ENCODE data around the gene PRPF38A. TPM values are rescaled to one million over a fixed set of nuclear protein-coding genes. Genes with fewer than 3 reads are reported as not detected.
A peak's percentile ranks its signal among the peaks of the same experiment; 100 is the strongest.
"Not testable (repeated sequence)": the region's sequence is repeated elsewhere in the genome, so short reads cannot be mapped to it uniquely, and the experiment has no call there.

The PRPF38A gene
- 10 to 100 TPM; 45.8 to 50.0 TPM for total RNA-seq
- long read RNA-seq, full-length matches to known transcripts = 23 of 32 reads
- long read RNA-seq, partial matches to known transcripts = 3 of 32 reads
- long read RNA-seq, other reads (novel, unspliced or antisense) = 6 of 32 reads

GRCh38 chr1:52404116-52404974, at the start of gene PRPF38A, which contains the start of gene ORC1:
PRPF38A (plus strand) TSS chr1:52404602; CDS start chr1:52404750, 148 bp downstream.
ORC1 (minus strand) TSS chr1:52404423; CDS start chr1:52402223, 2,200 bp downstream.
- DNase-seq = peak; percentile 98 to 100
- intact Hi-C loops (cut with DNase I, micrococcal nuclease) = no loop called here
- peak; percentile 93 for ATAC-seq

DNA sequence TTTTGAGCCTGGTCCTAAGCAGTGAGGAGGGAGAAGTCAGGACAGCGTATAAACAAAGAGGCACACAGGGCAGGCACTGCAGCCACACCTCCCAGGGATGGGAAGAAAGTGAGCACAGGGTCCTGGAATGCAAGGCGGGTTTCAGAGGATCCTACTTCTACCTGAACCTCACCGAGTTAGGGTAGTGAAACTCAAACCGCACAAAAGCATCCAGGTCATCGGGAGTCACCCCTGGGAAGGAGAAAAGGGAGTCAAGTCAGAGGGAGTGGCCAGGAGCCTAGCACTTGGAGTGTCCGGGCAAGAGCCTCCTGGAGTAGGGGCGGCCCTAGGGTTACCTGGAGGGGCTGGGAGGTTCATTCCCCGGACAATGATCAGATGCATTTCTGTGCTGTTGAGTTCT, 49.0 kb upstream of the PRPF38A start:
- intact Hi-C loops (cut with DNase I, micrococcal nuclease) = no loop called here
- ATAC-seq (no peak), DNase-seq (no peak)

GRCh38 chr1:52355847-52356505, 48.4 kb upstream of the PRPF38A start:
- intact Hi-C loops (cut with DNase I, micrococcal nuclease) = no loop called here

GRCh38 chr1:52356818-52357355, 47.5 kb upstream of the PRPF38A start:
- DNase-seq (no peak), ATAC-seq (no peak)
- intact Hi-C loops (cut with DNase I, micrococcal nuclease) = no loop called here

More at GRCh38 chr1:52355847-52356505, 48.4 kb upstream of the PRPF38A start:
- ATAC-seq (no peak), DNase-seq (no peak)

- intact Hi-C loops (cut with DNase I, micrococcal nuclease) = no loop called here
- ATAC-seq (no peak), DNase-seq (no peak)
These were observed 47.0 kb upstream of the PRPF38A start for GRCh38 chr1:52357397-52357796.

DNA sequence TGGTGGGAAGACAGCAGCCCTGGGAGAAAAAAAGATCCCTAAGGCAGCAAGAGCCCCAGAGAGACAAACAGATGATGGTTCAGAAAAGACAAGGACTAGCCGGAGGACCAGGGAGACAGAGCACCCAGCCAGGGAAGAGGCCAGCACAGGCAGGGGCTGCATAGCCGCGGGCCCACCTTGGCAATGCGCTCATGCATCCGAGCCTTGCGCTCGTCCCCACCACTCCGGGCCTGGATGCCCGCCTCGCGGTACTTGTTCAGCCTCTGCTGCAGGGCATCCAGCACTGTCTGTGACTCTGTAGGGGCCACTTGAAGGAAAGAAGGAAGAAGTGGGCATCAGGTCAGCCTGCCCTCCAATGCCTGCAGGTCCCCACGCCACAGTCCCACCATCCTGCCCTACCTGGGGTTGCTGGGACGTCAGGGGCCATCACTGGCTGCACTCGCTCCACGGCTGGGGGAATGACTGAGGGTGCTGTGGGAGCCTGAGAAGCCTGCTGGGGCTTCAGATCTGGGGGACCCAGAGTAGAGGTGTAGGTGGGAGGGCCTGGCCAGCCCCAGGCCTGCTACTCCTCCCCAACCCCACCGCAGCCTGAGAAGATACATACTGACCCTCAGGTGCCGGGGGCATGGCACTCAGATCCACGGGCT, 45.4 kb upstream of the PRPF38A start:
- ATAC-seq (no peak), DNase-seq (no peak)
- intact Hi-C loops (cut with DNase I, micrococcal nuclease) = no loop called here

- no peak for ATAC-seq
- DNase-seq = no peak
- intact Hi-C loops (cut with DNase I, micrococcal nuclease) = no loop called here
These were observed 44.5 kb upstream of the PRPF38A start for GRCh38 chr1:52359676-52360594.

GRCh38 chr1:52360595-52360968, 43.8 kb upstream of the PRPF38A start:
- intact Hi-C loops (cut with DNase I, micrococcal nuclease) = no loop called here
- DNase-seq (no peak), ATAC-seq (no peak)

- ATAC-seq = no peak
- intact Hi-C loops (cut with DNase I, micrococcal nuclease) = no loop called here
- DNase-seq = peak; percentile 39 to 44
These were observed 40.1 kb upstream of the PRPF38A start for GRCh38 chr1:52364235-52364839.

DNA sequence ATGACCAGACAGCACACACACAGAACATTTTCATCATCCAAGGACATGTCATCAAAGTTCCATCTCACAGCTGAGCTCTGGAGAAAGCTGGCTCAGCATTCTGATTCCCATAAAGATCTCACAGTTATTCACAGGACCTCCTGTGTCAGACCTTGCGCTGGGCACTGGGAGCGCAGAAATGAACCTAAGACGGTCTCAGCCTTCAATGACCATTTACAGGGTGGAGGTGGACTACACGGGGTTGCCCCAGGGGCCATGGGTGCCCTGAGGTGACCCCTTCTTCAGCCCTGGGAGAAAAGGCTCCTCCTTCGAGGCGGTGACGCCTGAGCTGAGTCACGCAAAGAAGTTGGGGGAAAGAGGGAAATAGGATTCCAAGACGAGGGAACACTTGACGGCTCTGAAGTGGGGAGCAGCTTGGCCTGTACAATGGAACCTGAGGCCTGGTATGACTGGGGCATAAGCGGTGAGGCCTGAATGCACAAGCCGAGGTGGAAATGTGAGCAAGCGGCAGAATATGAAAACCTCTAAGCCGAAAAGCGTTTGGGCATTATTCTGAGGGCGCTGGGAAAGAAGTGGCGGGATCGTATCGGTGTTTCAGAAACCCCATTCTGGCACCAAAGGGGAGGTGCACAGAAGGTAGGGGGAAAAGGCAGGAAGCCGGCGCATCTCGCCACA, 39.2 kb upstream of the PRPF38A start:
- ATAC-seq = peak; percentile 20
- intact Hi-C loops (cut with DNase I, micrococcal nuclease) = no loop called here

GRCh38 chr1:52365746-52366516, 38.5 kb upstream of the PRPF38A start, which contains the start of gene CC2D1B:
CC2D1B (minus strand) TSS chr1:52366205; CDS start chr1:52364620, 1,585 bp downstream.
- DNase-seq (peak; percentile 98 to 99), ATAC-seq (peak; percentile 88)
- intact Hi-C loops (cut with DNase I, micrococcal nuclease) = no loop called here

More for the DNA sequence above, 39.2 kb upstream of the PRPF38A start:
- peak; percentile 60 to 67 for DNase-seq

DNA sequence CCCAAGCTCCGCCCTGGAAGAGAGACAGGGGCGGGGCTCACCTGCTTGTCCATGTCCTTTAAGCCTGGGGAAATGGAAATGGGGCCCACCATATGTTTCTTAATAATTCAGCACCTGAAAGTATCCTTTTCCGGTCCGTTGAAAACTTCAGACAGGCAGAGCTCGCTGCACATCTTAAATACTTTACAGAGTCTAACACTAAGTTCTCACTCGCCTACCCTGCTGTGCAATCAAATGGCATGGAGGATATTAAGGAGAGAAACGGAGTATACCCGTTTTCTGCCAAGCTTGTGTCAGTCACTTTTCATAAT, 37.9 kb upstream of the PRPF38A start:
- ATAC-seq (no peak), DNase-seq (no peak)
- intact Hi-C loops (cut with DNase I, micrococcal nuclease) = no loop called here

DNA sequence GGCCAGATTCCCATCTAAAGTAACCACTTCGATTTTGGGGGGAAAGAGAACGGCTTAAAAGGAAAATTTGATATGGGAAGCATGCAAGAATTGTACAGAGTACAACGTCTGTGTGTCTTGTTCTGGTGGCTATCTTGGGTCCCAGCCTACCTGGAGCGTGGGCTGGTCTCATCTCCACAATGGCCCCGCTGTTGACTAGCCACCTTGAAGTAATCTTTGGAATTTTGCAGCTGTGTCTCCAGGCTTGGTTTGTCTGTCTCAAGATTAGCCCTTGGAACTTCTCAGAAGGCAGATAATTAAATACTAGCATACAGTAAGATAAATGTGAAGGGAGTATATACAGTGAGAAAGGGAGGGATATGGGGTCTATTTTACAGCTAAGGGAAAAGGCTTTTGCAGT, 37.1 kb upstream of the PRPF38A start:
- ATAC-seq (no peak), DNase-seq (no peak)
- intact Hi-C loops (cut with DNase I, micrococcal nuclease) = no loop called here

DNA sequence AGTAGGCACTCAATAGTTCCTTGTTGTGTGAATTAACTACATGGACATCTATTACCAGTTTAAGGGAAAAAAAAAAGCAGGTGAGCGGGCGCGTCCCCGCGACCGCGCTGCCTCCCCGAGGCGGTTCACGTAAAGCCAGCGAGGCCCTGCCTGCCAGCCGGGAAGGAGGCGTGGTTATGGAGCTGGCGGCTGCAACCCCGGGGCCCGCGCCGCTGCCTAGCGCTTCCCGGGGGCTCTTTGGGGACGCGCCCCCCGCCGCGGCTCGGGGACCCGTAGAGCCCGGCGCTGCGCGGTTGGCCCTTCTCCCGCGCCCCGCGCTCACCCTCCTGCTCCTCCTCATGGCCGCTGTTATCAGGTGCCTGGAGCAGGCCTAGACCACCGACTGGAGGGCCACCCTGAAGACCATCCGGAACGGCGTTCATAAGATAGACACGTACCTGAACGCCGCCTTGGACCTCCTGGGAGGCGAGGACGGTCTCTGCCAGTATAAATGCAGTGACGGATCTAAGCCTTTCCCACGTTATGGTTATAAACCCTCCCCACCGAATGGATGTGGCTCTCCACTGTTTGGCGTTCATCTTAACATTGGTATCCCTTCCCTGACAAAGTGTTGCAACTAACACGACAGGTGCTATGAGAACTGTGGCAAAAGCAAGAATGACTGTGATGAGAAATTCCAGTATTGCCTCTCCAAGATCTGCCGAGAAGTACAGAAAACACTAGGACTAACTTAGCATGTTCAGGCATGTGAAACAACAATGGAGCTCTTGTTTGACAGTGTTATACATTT, 35.8 kb upstream of the PRPF38A start:
- intact Hi-C loops (cut with DNase I, micrococcal nuclease) = no loop called here
- ATAC-seq (peak; percentile 38), DNase-seq (peak; percentile 66 to 77)

DNA sequence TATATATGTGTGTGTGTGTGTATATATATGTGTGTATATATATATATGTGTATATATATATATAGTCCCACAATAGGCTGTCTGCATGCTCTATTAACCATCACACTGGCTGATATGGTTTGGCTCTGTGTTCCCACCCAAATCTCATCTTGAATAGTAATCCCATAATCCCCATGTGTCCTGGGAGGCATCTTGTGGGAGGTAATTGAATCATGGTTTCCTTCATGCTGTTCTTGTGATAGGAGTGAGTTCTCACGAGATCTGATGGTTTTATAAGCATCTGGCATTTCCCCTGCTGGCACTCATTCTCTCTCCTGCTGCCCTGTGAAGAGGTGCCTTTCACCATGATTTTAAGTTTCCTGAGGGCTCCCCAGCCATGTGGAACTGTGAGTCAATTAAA, 34.6 kb upstream of the PRPF38A start:
- intact Hi-C loops (cut with DNase I, micrococcal nuclease); ATAC-seq; DNase-seq: not testable (repeated sequence)

- DNase-seq (no peak), ATAC-seq (no peak)
- intact Hi-C loops (cut with DNase I, micrococcal nuclease) = no loop called here
These were observed 19.0 kb upstream of the PRPF38A start for GRCh38 chr1:52385376-52385775.

Measured in left colon (tissue), 2 donors.